GM12874 (cell line): ENCODE results near the gene ECHS1.

ENCODE experiments used
- TF ChIP-seq, protein P1 (sequence below): IDR thresholded peaks from 2 replicates; pipeline ENCODE4 v1.5.1; 2011; ENCODE audit warnings: low read depth, mild to moderate bottlenecking, control low read depth, low read length, moderate library complexity; ENCODE audit not compliant: insufficient read depth

The ECHS1 gene

DNA sequence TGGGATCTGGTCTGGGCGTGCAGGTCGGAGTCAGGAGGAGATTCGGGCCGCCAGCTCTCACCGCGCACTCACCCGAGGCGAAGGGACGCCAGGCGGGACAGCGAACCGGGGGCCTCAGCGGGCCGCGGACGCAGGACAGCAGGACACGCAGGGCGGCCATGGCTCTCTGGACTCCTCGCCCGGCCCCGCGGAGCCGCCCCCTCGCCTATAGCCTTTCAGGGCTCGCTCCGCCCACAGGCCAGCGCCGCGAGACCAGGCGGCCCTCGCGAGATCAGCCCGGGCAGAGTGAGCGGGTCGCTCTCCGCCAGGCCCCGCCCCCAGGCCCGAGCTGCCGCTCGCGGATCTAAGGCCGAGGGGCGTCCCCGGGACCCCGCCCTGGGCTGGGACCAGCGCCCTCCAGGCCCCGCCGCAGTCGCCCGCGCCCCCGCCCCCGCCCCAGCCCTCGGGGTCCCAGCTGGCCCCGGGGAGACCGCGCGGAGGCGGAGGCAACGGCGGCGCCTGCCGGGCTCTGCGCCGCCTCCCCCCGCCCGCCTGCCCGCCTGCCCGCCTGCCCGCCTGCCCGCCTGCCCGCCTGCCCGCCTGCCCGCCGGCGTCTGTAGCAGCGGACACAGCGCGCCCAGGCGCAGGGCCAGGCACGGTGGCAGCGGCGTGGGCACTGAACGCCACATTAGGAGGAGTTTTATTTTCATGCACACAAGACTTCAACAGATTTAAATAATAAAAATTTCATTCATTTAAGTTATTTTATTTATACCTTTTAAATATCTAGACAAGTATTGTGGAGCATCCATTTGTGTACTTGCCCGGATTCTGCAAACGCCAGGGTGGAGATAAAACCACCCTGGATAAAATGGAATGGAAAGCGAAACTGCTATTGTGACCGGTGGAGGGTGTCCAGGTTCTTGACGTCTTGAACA is at the start of gene ECHS1:
TSS of gene ECHS1 (minus strand) at position 181 of the 917 bp plus-strand sequence. CDS start at position 160, 21 bp downstream.
- TF ChIP-seq, protein P1, sequence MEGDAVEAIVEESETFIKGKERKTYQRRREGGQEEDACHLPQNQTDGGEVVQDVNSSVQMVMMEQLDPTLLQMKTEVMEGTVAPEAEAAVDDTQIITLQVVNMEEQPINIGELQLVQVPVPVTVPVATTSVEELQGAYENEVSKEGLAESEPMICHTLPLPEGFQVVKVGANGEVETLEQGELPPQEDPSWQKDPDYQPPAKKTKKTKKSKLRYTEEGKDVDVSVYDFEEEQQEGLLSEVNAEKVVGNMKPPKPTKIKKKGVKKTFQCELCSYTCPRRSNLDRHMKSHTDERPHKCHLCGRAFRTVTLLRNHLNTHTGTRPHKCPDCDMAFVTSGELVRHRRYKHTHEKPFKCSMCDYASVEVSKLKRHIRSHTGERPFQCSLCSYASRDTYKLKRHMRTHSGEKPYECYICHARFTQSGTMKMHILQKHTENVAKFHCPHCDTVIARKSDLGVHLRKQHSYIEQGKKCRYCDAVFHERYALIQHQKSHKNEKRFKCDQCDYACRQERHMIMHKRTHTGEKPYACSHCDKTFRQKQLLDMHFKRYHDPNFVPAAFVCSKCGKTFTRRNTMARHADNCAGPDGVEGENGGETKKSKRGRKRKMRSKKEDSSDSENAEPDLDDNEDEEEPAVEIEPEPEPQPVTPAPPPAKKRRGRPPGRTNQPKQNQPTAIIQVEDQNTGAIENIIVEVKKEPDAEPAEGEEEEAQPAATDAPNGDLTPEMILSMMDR: no peak

GRCh38 chr10:133422223-133422806 is 49.2 kb upstream of the ECHS1 start:
- TF ChIP-seq, protein P1: no peak

DNA sequence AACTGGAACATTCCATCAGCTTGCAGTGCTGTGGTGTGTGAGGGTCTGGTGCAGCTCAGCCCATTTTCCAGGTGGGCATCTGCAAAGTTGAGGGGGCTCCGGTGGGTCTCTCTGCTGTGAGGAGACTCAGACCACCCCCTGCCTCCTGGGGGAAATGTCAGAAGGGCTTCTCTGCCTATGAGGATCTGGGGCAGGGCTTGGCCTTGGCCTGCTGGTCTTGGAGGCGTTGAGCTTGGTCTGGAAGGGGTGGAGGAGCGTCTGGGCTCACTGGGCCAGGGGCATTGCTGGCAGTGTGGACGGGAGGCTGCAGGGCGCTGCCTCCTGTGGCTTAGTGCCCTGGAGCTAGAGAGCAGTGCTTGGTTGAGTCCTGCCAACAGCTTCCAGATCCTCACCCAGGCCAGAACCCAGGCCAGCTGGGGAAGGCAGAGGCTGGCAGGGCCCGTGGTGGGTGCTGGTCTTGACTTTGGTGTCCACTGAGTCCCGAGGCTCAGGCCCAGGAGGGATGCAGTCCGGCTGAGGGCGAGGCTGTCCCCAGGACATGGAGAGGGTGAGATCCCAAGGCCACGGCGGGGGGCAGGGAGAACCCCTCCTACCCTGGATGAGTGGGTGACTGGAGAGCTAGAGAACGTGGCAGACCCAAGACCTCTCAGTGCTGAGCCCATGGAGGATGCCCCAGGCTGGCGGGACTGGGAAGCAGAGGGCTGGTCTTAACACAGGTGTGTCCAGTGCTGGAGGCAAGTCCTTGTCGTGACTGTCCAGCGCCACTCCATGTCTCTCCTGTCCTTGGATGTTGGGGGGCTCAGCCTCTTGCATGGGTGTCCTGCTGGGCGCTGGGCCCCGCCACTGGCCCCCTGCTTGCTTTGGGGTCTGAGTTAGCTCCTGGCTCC is 48.4 kb upstream of the ECHS1 start:
- TF ChIP-seq, protein P1: no peak

DNA sequence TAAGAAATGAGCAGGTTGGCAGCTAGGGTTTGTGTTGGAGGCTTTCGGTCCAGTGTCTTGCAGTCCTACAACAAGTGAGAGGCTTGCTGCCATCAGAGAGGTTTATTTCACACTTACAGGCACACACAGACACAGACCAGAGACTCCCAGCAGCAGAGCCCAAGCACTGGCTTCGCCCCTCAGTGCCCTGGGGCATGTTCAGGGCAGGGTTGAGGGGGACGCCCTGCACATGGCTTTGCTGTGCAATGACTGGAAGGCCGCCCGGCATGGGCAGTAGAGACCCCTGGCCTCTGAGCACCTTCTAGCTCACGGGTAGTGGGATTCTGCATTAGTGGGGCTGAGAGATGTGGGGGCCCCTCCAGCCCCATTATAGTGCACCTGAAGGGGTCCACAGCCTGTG is 47.4 kb upstream of the ECHS1 start:
- TF ChIP-seq, protein P1: no peak

DNA sequence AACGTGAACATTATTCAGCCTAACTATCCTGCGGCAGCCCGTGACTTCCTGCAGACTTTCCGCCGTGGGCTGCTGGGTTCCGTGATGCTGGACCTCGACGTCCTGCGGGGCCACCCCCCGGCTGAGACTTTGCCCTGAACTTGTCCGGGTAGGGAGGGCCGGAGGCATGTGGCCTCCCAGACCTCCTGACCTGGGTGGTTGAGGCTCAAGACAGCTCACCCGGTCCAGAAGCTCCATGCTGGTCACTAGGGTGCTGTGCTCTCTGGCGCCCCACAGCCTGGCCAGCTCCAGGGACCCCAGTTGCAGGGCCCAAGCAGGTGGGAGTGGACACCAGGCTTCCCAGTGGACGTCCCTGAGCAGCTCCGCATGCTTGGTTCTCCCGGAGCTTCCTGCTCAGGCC is 46.9 kb upstream of the ECHS1 start:
- TF ChIP-seq, protein P1: no peak

GRCh38 chr10:133419211-133419950 is 46.2 kb upstream of the ECHS1 start:
- TF ChIP-seq, protein P1: no peak
